HG03066 (cell line): ENCODE results near the gene ADGRL3.

Experiments
- ATAC-seq: cut with Tn5 transposase; IDR thresholded peaks from one replicate; pipeline ENCODE4 v1.9.1; 2021; ENCODE audit warnings: low read depth; ENCODE audit not compliant: unreplicated experiment

ADGRL3 gene

DNA sequence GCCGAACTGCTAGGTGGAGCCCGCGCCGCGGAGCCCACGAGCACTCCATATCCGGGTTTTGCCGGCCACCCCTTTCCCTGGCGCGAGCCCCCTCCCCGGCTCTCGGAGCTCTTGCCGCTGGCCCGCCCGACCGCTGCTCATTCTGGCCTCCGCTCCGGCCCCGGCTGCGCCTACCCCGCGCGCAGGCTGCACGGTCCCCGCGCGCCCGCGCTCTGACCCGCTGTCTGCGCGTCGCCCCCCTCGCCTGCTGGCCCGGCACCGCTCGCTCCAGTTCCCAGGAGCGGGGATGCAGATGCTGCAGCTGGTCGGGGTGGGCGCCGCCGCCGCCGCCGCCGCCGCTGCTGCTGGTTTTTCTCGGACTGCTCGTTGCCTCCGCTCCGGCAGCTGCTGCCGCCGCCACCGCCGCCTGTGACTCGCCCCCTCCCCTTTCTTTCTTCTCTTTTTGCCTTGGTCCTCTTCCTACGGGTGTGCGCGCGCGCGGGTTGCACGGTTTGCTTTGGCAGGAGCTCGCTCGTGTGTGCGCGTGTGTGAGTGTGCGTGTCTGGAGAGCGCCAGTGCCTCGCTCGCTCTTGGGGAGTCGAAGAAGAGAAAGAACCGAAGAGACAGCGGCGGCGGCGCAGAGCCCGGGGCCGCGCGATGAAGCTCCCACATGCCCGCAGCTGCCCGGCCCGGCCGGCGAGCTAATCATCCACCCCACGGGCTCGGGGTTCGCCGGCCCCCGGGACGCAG is at the start of gene ADGRL3:
ADGRL3 (plus strand) TSS at position 140 of the 729 bp plus-strand sequence.
- ATAC-seq, result no peak

DNA sequence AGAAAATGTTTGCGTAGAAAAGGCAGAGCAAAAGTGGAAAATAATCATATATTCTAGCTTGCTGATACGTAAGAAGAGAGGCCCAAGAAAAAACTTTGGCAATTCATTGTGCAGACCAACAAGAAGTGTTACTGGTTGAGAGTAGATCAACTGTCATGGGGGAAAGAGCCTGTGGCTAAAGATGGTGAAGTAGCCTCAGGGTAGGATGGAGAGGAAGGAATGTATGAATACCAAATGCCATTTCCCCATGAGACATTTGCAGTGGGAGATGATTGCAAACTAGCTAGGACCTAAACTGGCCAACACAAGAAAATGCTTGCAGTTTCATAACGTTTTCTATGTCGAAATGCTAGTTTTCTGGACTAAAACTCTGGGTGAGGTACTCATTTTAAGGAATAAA is 47.7 kb upstream of the ADGRL3 start:
- ATAC-seq, result no peak

DNA sequence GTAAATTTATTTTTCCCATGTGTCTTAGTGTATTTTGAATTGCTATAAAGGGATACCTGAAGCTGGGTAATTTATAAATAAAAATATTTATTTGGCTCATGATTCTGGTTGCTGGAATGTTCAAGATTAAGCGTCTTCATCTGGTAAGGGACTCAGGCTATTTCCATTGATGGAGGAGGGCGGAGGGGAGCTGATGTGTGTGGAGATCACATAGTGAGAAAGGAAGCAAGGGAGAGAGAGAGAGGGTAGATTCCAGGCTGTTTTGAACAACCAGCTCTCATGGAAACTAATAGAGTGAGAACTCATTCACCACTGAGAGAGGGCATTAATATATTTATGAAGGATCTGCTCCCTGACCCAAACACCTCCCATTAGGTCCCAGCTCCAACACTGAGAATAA is 39.6 kb upstream of the ADGRL3 start:
- ATAC-seq, result no peak

DNA sequence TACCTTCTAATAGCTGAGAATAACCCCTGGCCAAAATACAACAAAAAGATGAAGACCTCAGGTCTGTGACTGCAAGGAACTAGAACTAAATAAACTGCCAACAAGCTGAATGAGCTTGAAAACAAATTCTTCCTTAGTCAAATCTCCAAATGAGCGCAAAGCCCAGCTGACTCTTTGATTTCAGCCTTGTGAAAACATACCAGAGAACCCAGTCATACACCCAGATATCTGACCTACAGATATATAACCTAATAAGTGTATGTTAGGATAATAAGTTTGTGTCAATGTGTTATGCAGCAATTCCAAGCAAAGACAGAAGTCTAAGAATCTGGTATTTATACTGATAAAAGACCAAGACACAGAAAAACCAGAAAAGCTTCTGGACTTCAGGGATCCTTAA is 38.0 kb upstream of the ADGRL3 start:
- ATAC-seq, result no peak

DNA sequence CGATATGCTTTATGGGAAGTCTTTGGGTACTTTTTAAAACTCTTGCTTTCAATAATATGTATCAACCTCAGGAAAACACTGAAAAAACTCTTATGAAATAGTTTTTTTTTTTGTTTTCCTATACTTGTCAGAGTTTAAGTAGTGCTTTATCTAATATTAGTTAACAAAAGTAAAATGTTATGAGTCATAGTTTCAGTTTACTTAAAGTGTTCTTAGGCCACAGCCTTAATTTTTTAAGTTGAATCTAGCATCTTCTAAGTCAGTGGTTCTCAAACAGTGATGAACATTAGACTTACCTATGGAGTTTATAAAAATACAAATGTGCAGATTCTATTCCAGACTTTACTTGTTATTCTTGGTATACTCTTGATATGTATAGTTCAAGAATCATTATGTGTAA is 26.3 kb upstream of the ADGRL3 start:
- ATAC-seq, result no peak

DNA sequence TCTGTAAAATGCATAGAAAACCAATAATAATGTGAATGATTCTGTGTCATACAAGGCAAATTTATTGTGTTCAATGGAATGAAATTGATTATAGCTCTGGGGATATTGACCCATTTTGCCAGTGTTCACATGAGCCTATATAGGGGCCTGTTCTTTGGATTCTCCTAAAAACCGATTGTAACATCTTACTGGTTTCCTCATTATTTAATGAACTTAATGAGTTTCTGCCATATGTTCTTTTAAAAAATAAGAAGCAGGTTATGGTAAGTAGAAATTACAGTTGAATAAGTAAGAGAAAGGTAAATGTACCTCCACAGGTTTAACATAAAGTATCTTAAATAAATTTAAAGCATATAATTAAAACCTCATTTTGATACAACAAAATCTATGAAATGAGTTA is 24.6 kb upstream of the ADGRL3 start:
- no peak for ATAC-seq

DNA sequence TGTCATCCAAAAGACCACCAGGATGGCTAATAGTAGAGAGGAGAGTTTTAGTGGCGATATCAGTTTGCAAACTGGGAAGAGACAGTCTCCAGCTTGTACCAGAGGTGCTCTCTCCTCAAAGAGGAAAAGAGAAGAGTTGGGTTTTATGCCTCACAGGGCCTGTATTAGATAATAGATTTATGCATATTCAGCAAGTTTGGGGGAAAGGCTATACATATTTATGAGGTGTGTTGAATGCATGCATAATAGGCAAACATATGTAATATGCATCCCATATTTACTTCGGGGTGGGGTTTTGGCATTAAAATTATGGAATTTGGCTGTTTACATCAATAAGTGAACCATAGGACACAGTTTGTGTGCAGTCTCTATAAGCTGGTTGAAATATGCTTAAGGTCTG is 22.8 kb upstream of the ADGRL3 start:
- no peak for ATAC-seq

DNA sequence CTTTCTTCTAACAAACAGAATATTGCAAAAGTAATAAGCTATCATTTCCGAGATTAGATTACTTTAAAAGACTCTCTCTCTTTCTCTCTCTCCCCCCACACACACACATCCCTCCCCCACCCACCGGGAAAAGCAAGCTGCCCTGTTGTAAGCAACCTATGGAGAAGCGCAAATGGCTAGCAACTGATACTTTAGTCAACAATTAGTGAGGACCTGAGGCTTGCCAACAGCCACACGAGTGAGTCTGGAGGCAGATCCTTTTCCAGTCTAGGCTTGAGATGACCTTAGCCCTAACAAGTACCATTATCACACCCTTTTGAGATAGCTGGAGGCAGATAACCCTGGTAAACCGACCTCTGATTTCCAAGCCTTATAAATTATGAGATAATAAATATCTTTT is 19.7 kb upstream of the ADGRL3 start:
- ATAC-seq, result no peak

DNA sequence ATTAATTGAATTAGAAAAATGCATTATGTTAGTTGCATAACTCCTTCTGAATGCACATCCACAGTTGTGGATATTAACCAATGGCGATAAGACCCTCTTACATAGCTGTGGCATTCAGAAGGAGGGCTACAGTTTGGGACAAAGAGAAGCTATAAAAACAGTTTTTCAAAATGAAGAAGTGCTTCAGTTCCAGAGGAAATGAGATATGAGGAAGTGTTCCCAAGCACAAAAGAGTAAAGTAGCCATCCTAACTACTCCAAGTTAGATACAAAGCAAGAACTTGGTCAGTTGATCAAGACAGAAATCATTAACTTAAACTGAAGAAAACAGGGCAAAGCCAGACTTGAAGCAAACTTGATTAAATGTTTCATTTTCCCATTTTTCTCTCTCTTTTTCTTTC is 17.2 kb upstream of the ADGRL3 start:
- no peak for ATAC-seq

DNA sequence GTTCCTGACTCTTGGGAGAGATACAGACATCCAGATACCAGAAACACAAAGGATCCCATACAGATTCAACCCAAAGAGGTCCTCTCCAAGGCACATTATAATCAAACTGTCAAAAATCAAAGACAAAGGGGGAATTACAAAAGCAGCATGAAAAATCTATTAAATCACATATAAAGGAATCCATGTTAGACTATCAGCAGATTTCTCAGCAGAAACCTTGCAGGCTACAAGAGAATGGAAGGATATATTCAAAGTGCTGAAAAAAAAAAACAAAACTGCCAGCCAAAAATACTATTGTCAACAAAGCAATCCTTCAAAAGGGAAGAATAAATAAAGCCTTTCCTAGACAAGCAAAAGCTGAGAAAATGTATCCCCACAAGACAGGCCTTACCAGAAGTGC is 14.8 kb upstream of the ADGRL3 start:
- ATAC-seq, result no peak

DNA sequence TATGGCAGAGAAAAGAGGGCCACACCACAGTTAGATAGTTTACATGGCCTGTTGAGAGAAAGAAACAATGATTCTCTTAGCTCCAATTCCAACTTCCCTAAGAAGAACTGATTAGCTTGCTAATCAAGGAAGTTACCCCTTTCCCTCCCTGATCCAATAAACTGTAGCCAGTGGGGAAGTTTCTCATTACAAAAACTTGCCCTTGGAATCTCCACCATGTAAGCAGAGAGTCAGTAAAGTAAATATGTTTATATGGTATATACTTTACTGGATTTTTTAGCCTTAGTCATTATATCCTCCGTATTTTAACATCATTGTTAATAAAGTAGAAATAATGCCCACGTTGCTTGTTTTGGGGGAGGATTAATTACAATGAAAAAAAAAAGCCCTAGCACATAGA is 7.7 kb upstream of the ADGRL3 start:
- ATAC-seq, result no peak

DNA sequence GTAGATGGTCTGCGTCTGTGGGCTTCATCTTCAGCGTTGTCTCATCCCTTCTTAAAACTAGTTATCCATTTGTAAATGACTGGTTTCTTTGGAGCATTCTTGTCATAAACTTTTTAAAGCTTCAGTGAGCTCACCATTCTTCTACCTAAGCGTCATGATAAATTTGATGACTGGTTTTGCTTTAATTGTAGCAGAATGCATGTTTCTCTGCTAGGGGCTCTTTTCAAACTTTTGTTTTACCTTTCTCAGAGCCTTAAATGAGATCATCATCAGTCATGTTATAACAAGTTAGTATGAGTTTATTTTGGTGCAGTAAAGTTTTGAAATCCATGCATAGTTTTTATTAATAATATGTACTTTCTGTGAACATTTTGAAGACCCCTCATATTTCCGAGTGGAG is 6.3 kb upstream of the ADGRL3 start:
- ATAC-seq, result no peak

DNA sequence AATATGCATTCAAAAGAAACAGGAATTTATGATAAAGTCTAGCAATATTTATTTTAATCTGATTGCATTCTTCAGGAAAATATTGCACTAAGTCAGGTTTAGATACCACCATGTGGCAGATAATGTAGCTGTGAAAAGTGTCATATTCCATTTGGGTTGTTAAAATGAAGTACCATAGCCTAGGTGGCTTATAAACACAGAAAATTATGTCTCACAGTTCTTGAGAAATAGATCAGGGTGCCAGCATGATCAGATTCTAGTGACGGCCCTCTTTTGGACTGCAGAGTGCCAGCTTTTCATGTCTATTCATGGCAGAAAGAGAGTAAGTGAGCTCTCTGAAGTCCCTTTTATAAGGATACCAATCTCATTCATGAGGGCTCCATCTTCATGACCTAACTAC is 5.6 kb upstream of the ADGRL3 start:
- ATAC-seq, result no peak

DNA sequence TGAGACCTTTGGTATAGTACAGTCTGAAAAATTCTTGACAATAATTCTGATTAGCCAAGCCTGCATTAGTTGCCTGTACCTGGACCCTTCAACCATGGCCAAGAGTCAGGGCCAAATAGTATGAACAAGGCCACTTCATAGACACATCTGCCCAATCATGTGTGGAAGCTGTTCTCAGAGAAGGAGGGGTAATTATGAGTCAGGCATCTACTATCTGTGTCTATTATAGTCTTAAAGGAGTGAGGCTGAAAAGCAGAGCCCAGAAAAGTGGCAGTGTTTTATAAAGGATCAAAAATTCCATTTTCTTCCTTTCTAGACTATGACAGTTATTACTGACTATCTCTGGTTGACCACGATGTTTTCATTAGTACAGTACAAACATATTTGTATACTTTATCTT is 5.0 kb upstream of the ADGRL3 start:
- no peak for ATAC-seq

DNA sequence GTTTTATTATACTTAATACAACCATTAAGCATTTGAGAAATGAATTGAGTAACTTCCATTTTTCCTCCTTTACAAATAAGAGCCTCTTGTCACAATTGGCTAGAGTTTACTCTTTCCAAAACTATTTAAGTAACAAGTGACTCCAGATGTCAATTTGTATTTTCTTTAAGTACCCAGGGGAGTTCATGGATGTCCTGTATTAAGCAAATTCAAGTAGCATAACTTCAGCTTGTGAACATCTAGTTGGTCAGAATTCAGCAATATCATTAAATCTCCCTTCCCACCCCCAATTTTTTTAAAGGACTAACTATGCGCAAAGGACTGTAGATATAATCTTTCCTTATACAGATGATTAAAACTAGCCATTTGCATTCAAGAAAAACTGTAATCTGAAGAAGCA is 1.4 kb upstream of the ADGRL3 start:
- no peak for ATAC-seq

DNA sequence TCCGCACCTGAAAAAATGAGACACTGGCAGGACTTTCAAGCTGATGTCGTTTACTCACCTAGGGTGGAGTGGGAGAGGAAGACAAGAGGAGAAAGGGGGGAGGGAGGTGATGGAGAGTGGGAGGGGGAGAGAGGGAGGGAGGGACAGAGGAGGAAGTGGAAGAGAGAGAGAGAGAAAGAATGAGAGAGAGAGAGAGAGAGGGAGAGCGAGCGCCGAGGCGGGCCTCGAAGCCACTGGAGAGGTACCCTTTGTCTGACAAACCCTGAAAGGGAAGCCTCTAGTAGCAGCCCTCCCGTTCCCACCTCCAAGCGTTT is 296 bp upstream of the ADGRL3 start:
- ATAC-seq, result no peak

DNA sequence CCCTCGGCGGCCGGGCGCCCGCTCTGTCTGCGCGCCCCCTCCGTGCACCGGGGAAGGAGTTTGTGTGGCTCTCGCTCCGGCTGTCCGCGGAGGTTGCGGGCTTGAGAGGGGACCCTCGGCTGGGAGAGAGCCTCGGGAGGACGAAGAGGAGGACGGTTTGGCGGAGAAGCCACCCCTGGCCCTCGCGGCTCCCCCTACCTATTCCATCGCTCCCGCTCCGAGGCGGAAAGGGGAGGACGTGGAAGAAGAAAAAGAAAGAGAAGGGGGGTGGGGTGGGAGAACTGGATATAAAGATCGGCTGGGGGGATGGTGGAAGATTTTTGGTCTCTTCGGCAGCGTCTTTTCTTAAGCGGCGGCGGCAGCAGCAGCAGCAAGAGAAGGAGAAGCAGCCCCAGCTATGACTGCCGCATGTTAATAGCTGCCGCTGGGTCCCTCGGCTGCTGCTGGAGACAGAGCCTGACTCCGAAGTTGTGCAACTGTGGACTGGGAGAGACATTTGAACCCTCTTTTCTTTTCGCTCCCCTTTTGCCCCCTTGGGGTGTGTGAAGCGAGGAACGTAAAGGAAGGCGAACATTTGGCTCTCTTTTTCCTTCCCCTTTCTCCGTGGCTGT is 895 bp downstream of the ADGRL3 start:
- ATAC-seq, result no peak

DNA sequence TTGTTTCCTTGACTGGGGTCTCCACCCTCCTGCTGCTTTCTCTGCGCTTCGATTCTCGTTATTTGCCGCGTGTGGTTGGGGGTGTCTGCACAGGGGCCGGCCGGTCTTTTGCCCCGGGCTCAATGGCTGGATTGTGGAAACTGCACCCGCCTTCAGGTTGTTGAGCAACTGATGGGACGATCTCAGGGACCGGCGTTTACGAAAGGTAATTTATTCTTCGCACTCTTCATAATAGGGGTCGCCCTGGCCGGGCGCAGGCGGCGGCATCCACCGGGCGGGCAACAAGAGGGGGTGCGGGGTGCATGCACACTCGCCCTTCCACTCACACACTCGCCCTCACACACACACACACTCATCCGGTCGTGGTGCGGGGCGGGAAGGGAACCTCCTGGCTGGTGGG is 1.4 kb downstream of the ADGRL3 start:
- ATAC-seq, result no peak

DNA sequence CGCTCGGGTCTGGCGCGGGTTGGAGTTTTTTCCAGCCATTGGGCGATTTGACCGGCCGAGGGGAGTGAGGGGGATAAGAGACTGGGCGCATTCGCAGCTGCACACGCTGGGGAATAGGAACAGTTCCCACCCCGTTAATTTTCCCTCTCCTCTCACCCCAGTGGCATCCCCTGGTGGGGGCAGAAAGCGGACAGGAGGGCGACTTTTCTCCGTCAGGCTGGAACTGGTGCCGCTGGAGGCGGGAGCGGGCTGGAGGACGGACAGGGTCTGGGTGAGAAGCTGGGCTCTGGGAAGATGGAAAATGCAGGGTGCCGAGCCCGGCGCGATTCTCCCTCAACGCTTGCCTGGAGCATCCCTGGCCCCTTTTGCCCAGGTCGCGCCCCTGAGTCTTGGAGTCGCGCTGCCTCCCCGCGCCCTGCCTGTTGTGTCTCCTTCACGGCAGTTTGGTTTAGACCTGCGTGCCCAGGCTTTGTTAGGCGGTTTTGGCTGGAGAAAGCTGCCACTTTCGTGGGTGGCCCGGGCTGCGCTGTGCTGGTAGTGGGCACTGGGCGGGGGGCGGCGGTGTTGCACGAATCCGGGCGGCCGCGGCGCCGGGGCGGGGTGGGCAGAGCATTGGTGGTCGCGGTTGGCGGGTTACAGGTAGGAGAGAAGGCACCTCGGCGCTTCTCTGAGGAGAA is 2.0 kb downstream of the ADGRL3 start:
- ATAC-seq, result no peak

DNA sequence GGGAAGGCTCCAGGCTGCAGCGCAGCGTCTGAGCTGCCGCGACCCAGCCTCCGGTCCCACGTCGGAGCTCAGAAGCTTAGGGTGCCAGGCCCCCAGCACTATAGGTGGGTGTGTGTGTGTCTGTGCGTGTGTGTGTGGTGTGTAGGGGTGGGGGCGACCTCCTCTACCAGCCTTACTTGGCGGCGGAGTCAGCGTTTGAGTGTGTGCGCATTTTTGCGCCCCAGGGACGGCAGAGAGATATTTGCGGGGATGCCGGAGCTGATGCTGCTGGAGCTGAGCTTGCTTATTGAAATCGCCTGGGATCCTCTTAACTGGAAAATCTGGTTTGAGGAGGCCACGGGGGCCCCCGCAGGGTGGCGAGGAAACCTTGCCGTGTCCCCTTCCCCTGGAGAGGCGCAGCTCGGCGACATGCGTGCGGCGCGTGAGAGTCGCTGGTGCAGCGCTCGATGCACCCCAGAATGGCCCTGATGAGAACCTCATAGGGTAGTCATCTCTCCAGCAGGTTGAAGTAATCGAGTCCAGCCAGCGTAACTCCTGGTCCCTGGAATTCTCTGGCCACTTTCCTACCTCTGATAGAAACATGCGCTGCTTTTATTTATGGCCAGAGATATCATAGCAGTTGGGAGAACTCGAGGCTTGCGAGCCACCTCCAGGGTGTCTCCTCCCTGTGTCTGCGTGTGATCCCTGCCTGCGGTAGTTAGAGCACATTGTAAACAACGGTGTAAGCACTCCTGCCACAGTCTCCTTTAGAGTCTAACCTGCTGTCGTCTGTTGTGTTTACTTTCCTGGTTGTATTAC is 2.7 kb downstream of the ADGRL3 start:
- ATAC-seq, result no peak

DNA sequence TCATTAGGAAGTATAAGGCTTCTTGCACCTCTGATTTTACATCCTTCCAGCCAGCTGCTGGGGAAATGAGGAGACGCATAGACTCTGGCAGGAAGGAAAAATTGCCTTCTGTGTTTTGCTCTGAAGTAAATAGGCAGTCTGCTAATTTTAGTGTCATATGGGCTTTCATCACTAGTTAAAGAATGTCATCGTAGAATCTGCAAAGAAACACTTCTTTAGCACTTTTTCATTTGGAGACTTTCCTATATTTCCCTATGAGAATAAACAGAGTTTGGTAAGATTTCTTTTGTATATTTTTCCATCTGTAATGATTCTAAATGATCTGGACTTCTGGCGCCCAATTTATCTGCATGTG is 3.3 kb downstream of the ADGRL3 start:
- no peak for ATAC-seq
